NCI-H748 (cell line): ENCODE measurements around the gene CRMP1.

ENCODE experiments used
- DNase-seq: peaks from one replicate; lab custom pipeline; 2025; ENCODE audit not compliant: unreplicated experiment; lab: John Stamatoyannopoulos, UW

Gene CRMP1

GRCh38 chr4:5801696-5802095, 91.2 kb downstream of the CRMP1 start:
- no peak for DNase-seq

GRCh38 chr4:5800496-5800895, 92.4 kb downstream of the CRMP1 start:
- no peak for DNase-seq

- DNase-seq: no peak
These were observed 93.5 kb downstream of the CRMP1 start for GRCh38 chr4:5799406-5799805.

- DNase-seq: no peak
These were observed 93.9 kb downstream of the CRMP1 start for GRCh38 chr4:5798946-5799345.

GRCh38 chr4:5798462-5798861, 94.4 kb downstream of the CRMP1 start:
- DNase-seq: no peak

- DNase-seq: no peak
These were observed 95.0 kb downstream of the CRMP1 start for GRCh38 chr4:5797866-5798265.

- DNase-seq: no peak
These were observed 95.9 kb downstream of the CRMP1 start for GRCh38 chr4:5796976-5797375.

GRCh38 chr4:5795580-5795979, 97.3 kb downstream of the CRMP1 start:
- DNase-seq: no peak

- DNase-seq: no peak
These were observed 99.4 kb downstream of the CRMP1 start for GRCh38 chr4:5793514-5793913.

- DNase-seq: no peak
These were observed 101.2 kb downstream of the CRMP1 start for GRCh38 chr4:5791654-5792053.

- no peak for DNase-seq
These were observed 102.4 kb downstream of the CRMP1 start for GRCh38 chr4:5790546-5790857.

- DNase-seq: no peak
These were observed 103.7 kb downstream of the CRMP1 start for GRCh38 chr4:5789141-5789540.

GRCh38 chr4:5788144-5788543, 104.7 kb downstream of the CRMP1 start:
- no peak for DNase-seq

GRCh38 chr4:5787311-5787710, 105.6 kb downstream of the CRMP1 start:
- DNase-seq: no peak

- DNase-seq: no peak
These were observed 106.8 kb downstream of the CRMP1 start for GRCh38 chr4:5785806-5786680.

- no peak for DNase-seq
These were observed 107.8 kb downstream of the CRMP1 start for GRCh38 chr4:5784960-5785611.

- DNase-seq: no peak
These were observed 108.9 kb downstream of the CRMP1 start for GRCh38 chr4:5784021-5784420.

- DNase-seq: no peak
These were observed 109.4 kb downstream of the CRMP1 start for GRCh38 chr4:5783486-5783885.

- DNase-seq: no peak
These were observed 109.9 kb downstream of the CRMP1 start for GRCh38 chr4:5782829-5783476.

- DNase-seq: no peak
These were observed 111.2 kb downstream of the CRMP1 start for GRCh38 chr4:5781691-5782090.

- no peak for DNase-seq
These were observed 111.9 kb downstream of the CRMP1 start for GRCh38 chr4:5780831-5781480.

- no peak for DNase-seq
These were observed 116.4 kb downstream of the CRMP1 start for GRCh38 chr4:5776510-5776909.
